Limb (tissue), 2 donors: ENCODE results near the gene VSTM2L.

Experiments used
- DNase-seq, 2 donors: peaks; one replicate each; pipeline ENCODE4 v3.0.0-alpha.2; 2016; ENCODE audit errors: extremely low spot score in 2 of 2

VSTM2L gene

DNA sequence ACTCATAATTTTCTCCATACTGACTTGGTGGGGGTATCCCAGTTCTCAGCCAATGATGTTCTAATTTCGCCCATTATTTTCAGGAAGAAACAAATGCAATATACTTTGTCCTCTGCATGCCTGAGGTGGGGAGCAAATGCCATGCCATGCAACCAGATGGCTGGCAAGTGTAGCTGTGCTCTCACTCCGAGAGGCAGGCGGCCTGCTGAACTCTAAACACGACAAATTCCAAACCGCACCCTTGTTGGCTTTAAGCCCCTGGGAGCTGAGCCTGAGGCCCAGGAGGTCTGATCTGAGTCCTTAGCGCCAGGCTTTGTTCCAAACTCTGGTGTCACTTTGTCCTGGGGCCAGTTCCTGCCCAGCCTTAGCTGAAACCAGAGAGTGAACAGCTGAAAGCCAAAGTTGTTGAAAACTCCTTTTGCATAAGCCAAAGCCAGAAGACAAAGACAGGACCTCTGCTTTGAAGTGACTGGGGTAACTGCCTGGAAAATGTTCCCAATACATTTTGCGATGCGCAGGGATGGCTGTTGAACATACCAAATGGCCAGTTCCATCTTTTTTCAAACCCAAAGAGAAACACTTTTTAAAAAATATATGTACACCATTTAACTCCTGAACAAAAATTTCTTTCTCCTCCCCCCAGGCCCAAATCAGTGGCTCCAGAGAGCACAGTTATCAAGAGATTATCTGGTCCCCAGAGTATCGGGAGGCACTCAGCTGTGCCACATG is 84.1 kb downstream of the VSTM2L start:
- DNase-seq, result peak in 1 of 2 donors; percentile 50

DNA sequence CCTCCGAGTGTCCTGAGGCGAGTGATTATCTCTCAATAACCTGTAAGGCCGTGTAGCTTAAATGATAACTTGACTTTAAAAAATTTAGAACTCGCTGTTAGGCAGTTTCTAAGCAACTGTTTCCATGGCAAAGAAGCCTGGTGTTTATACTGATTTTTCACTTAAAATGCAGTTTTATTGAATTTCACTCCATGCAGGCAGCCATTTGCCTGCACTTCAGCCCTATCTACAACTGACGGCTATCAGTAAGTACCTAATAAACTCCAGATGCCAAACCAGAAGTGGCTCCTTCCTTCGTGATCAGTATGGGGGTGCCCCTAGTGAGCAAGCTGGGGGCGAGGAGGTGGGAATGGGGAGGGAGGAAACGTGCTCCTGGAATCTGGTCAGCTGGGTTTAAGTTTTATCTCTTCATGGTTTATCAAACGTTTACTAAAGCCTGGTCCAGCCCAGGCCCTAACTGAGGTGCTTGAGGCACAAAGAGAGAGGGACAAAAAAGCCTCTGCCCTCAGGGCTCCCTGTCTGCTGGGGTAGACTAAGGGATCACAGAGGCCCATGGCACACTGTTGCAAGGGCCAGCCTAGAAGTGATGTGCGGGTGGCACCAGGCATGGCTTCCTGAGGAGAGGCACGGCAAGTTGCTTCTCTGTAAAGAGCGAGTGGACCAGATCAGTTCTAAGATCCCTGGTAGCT is 84.8 kb downstream of the VSTM2L start:
- no peak for DNase-seq

DNA sequence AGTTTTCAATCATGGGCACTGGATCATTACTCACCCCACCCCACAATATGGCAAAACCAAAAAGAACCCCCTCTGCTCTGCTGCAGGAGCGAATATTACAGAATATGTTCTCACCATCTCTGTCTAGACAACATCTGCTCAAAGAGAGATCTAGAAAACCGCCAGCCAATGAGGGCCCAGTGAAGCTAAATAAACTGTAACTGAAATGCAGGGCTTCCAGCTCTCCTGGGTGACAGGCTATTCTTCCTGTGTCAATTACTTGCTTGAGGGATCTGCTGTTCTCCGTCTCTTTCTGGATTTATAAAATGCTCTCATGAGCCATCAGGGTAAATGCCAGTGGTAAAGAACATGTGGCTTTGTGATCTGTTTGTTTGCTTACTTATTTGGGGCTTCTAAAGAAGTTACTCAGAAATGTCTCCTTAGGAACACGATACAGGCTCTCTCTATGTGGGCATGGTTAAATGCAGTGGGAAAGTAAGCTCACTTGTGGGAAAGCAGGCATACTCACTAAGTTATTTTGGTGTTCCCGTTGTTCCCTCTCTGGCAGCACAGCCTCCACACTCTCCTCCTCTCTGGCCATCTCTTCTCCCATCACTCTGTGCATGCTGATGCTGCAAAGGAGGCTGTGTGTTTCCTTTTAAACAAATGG is 85.5 kb downstream of the VSTM2L start:
- DNase-seq, result no peak

DNA sequence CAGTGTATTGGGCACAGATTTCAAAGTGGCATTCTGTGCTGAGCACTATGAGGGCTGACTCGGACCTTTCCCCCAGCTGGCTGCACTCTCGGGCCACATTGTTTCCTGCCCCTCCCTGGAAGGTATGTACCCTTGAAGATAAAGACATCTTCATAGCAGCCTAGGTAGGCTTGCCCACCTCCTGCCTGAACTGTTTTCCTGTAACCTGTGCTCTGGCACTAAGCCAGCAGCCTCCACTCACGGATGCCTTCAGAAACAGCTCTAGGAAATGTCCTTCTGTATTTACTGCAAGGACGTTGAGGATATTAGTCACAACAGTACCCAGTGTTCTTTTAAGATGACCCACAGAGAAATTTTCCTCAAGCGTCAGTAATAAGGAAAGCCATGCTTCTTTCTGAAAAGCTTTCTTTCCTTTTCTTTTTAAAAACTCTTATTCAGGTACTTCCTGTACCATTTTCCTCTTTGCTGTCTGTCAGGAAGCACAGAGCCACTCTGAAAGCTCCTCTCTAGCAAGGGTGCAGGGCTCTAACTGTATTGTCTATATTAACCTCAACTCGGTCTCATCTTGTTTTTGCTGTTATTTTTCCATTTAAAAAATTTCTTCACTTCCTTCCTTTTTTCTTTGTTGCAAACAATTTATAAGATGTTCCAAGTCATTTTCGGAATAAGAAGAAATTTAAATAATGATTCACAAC is 86.8 kb downstream of the VSTM2L start:
- DNase-seq, result no peak

DNA sequence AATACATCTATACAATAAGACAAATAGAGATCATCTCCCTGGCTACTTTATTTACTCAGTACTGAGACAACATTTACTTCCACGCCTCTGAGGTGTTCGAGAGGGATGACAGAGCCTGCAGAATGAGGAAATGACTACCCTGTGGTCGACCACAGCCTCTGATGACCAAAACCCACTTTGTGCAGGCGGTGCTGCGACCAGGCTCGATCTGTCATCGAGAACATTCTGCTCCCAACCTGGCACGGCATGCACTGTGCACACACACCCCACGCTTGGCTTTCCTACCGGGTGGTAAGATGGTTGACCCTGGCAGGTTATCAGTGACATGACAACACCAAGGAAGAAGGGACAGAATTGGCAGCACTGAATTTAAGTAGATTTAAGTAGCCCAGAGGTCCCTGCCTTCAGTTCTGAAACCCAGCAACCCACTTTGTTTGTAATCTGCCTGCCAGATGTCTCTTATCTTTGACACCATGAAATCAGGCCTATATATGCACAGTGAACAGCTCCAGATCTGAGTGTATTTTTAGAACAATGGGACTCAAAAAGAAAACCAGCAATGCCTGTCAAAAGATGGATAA is 87.7 kb downstream of the VSTM2L start:
- no peak for DNase-seq

DNA sequence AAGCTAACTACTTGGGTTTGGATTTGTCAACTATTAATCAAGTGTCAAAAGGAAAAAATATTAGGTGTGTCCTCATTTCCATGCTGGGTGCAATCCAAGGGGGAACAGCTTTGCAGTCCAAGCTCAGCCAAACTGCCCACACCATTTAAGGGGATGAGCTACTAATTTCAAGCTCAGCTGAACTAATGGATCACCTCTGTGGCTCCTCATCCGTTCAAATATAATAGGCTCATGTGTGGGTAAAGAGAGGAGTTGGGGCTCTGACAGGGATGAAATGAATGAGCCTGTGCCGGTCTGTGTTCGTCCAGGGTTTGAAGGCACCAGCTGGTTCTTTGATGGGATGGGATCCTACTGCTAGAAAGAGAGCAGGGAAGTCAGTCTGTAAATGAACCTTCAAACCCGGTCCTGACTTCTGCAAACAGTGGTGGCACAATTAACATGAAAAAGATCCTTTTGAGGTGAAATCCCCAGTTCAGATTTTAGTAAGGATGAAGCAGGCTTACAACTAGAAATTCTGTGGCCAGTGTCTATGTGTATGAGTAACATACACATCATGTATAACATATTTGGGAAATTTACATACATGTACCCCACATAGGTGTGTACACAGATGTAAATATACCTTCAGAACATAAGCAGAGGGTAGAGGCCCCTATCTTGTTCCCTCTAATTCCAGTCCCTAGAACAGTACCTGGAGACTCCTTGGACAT is 88.4 kb downstream of the VSTM2L start:
- DNase-seq, result no peak

DNA sequence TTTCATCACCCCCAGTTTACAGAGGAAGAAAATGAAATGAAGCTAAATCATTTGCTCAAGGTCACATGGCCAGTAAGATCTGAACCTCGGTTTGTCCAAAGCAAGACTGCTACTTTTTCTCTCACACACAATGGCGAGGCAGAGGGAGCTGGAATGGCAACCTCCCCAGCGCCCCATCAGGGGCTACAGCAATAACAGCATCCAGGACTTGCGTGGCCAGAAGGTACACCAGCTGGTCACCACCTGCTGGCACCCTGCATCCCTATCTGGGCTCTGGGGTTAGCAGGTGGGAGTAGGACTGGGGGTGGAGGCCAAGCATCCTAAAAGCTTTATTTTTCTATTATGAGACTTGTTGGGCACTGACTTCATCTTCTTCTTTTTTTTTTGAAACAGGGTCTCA is 89.0 kb downstream of the VSTM2L start:
- DNase-seq, result no peak

DNA sequence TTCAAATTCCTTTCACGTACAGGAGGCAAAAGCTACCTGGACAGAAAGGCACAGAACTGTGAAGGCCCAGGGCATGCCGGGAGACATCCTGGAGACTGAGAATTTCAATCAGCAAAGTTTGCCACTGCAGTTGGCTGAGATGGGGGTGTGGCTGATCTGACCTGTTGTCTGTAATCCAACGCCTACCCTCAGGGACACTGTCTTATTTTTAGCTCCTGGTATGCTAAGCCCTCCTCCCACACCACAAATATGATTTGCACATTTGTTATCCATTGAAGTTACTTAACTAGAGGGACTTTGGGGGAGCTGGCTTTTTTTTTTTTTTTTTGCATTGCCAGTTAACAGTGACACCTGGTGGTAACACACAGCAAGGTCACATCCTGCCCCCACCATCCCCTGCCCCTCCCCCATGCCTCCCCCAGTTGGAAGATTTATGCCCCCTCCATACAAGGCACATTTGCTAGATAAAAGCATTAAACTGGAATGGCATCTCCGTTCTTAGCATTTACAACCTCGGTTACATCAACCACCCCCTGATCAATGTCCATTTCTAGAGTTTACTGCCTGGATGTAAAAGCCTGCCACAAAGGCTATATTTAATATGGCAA is 90.0 kb downstream of the VSTM2L start:
- DNase-seq, result peak; percentile 48 to 49

DNA sequence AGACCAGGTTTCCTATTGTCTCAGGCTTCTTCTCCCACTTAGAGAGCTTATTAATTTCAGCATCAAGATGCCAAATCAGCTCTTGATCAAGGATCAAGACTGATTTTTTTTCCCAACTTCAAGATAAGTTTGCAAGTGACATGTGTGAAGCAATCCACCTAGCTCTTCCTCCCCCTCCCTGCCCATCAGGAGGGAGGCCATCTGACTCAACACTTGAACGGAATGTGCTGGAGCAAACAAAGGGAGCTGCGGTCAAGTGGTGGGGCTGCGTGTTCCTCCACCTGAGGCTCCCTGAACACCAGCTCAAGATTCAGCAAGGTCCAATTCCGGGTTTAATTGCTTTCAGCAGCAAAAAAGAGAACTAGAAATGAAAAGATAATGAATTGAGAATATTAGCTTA is 91.6 kb downstream of the VSTM2L start:
- no peak for DNase-seq
